Measurements from ENCODE around the gene ZNF516. TPM values are rescaled to one million over a fixed set of nuclear protein-coding genes. Genes with fewer than 3 reads are reported as not detected.
A peak's percentile ranks its signal among the peaks of the same experiment; 100 is the strongest.

Gene ZNF516
- total RNA-seq, 1 experiment from 2014 or later = 22.6 TPM

GRCh38 chr18:76437011-76437410, 58.0 kb downstream of the ZNF516 start:
- Mint-ChIP-seq H3K27ac (peak overlapping the region in 1 of 3 experiments; percentile 76; a peak in 1 of 7 replicates), H3K4me1 (peaks cover 0 to 3% of the 10 kb centered on the region in 2 experiments; a peak in 1 of 4 replicates)
- no peak overlapping the region for H3K23ac ChIP-seq (ENCODE audit: insufficient read length, low read depth, low read length)

More at GRCh38 chr18:76437011-76437410, 58.0 kb downstream of the ZNF516 start:
- no CpG with 5 or more reads among the region's 11 CpGs for WGBS (ENCODE audit: extremely low coverage, insufficient read length, low lambda C conversion rate)
- no peak overlapping the region for H2BK20ac ChIP-seq (ENCODE audit: low read depth, low read length, poor library complexity, severe bottlenecking)
- DNase-seq = peak; percentile 30
- Mint-ChIP-seq H3K4me3 (no peak overlapping the region), H3K27me3 (ENCODE audit: low read depth) (no peaks in the 10 kb centered on the region), H3K9me3 (no peaks in the 10 kb centered on the region), H3K36me3 (ENCODE audit: insufficient read depth in 1 of 3, low read depth in 3 of 3) (peaks cover 8 to 22% (median 13%) of the 10 kb centered on the region in 3 experiments; a peak in 5 of 7 replicates)
- H4K5ac ChIP-seq (ENCODE audit: insufficient read length, low read depth, low read length) = no peak overlapping the region
- no peak overlapping the region for H2AFZ ChIP-seq (ENCODE audit: low read length)
- H4K20me1 ChIP-seq (ENCODE audit: control insufficient read depth, insufficient read depth, insufficient read length) = no peaks in the 10 kb centered on the region
- H2BK5ac ChIP-seq (ENCODE audit: insufficient read length, low read length) = no peak overlapping the region
- no peak overlapping the region for H2BK12ac ChIP-seq (ENCODE audit: insufficient read length, low read depth, low read length)
- no peak overlapping the region for H4K8ac ChIP-seq (replicated peaks; ENCODE audit: insufficient read length, low read depth, low read length)
- H3K18ac ChIP-seq (ENCODE audit: insufficient read length, low read depth, low read length) = no peak overlapping the region
- H2BK15ac ChIP-seq (ENCODE audit: low read depth, low read length) = no peak overlapping the region
- no peak overlapping the region; the same call in 1 of the 2 replicates for H3K14ac ChIP-seq (ENCODE audit: insufficient read depth, low read length)
- no peak overlapping the region for H2BK120ac ChIP-seq (ENCODE audit: low read depth, low read length, poor library complexity, severe bottlenecking)
- no peak overlapping the region for H3K56ac ChIP-seq (ENCODE audit: insufficient read length, low read depth, low read length)
- H2AK5ac ChIP-seq (ENCODE audit: insufficient read length, low read length) = no peak overlapping the region
- H3K79me2 ChIP-seq (ENCODE audit: insufficient read depth, low read length) = no peaks in the 10 kb centered on the region
- H4K91ac ChIP-seq (ENCODE audit: insufficient read length, low read depth, low read length) = no peak overlapping the region
- no peak overlapping the region for H3K27ac ChIP-seq (ENCODE audit: insufficient read length, low read depth, low read length)
- no peak overlapping the region for H3K9ac ChIP-seq (ENCODE audit: extremely low read depth, insufficient read length, low read length)
- H3K79me1 ChIP-seq (ENCODE audit: insufficient read depth, low read depth, low read length, poor library complexity, severe bottlenecking) = no peaks in the 10 kb centered on the region
- no peaks in the 10 kb centered on the region for H3K9me3 ChIP-seq (ENCODE audit: control insufficient read depth, low read depth, low read length)
- no peaks in the 10 kb centered on the region for H3K27me3 ChIP-seq (ENCODE audit: insufficient read depth, low read length)
- no peak overlapping the region for H3K4me2 ChIP-seq (ENCODE audit: insufficient read depth, insufficient read length, low read length)
- H3K4ac ChIP-seq (ENCODE audit: low read depth, low read length) = no peak overlapping the region
- no peak overlapping the region for H3T11ph ChIP-seq (ENCODE audit: low read length)
- TF ChIP-seq CTCF (conservative IDR thresholded peaks at IDR 0.05) = no peak
- no peaks in the 10 kb centered on the region for H3K23me2 ChIP-seq (ENCODE audit: insufficient read length, low read depth, low read length, poor library complexity, severe bottlenecking)
- H3K4me1 ChIP-seq (ENCODE audit: insufficient read depth, low read length) = no peaks in the 10 kb centered on the region

All from H9 (cell line).